Adipose tissue (tissue), 3 donors: Measurements from ENCODE around the gene ADIPOR2. TPM values are rescaled to one million over a fixed set of nuclear protein-coding genes. Genes with fewer than 3 reads are reported as not detected.

Source experiments
- H3K27ac ChIP-seq: one replicate; pipeline ENCODE4 v1.5.1; 2013; ENCODE audit warnings: low read depth, low read length
- WGBS, 3 donors: extraction: QIAGEN DNeasy Blood & Tissue Kit; methylation state at CpG; one replicate each; pipeline ENCODE4 v1.1.7; 2013; 5-methylcytosine and 5-hydroxymethylcytosine counted together
- polyA plus RNA-seq, 3 donors: library from polyadenylated mRNA; stranded (reverse); fragments of 200-250 nt; gene quantifications; one replicate each; pipeline ENCODE4 v1.2.3, GENCODE V29; 2013
- donor health status: healthy with polysubstance abuse.
- donor health status: Bipolar disorder and iron deficiency.
- donor health status: healthy.

Gene ADIPOR2
- polyA plus RNA-seq, 3 donors = 26.7 to 125 (median 40.2) TPM

DNA sequence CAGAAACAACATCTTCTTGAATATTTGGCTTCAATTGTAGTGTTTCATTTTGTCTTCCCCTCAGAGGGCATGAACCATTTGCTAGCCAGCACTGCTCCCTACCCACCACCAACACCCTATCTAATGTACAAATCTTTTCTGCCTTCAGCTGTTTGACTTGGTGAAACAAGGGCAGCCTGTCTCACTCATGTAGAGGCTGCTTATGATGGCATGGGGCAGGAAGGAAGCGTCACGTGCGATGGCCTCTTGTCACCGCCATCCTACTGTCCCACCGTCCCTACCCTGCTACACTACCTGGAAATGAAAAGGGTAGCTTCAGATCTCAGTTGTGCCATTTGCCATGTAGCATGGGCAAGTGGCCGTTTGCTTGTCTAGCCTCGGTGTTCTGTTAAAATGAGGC, 99.6 kb downstream of the ADIPOR2 start:
- 61 to 78% (median 66%) methylated on average over 7 of the region's 7 CpGs for WGBS, 3 donors
- no peak overlapping the region for H3K27ac ChIP-seq

DNA sequence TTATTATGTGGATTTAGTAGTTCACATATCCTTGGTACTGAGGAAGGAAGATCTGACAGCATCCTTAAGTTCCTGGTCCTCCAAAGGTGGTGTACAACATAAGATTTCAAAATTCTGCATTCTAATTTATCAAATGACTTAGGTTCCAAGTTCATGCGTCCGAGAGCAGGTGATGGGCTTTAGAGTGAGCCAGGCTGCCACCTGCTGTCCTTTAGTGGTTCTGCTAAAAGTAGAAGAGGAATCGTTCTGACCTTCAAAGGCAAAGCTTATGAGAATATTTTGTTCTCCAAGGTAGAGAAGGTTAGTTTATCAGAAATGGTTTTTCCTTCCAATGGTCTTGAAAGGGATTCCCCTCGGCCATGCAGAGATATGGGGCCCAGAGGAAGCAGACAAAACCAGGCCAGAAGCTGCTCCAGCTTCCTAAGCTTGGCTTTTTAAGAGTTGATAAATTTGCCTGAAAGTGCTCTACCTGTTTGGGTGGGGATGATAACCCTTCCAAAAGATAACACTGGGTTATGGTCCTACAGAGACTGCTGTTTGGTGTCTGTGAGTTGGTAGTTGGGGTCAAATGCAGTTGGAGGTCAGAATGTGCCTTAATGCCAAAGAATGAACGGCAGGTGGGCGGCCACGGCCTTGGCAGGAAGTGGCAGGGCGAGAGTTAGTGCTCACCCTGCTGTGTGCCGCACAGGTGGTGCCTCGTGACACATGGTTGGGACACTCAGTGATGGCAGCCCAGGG, 100.4 kb downstream of the ADIPOR2 start:
- WGBS, 3 donors = 28 to 43% (median 35%) methylated on average over 10 of the region's 10 CpGs

GRCh38 chr12:1792406-1792805, 101.5 kb downstream of the ADIPOR2 start:
- 70 to 78% (median 71%) methylated on average over 6 of the region's 6 CpGs for WGBS, 3 donors
- no peak overlapping the region for H3K27ac ChIP-seq

More for the DNA sequence above, 100.4 kb downstream of the ADIPOR2 start:
- no peak overlapping the region for H3K27ac ChIP-seq

DNA sequence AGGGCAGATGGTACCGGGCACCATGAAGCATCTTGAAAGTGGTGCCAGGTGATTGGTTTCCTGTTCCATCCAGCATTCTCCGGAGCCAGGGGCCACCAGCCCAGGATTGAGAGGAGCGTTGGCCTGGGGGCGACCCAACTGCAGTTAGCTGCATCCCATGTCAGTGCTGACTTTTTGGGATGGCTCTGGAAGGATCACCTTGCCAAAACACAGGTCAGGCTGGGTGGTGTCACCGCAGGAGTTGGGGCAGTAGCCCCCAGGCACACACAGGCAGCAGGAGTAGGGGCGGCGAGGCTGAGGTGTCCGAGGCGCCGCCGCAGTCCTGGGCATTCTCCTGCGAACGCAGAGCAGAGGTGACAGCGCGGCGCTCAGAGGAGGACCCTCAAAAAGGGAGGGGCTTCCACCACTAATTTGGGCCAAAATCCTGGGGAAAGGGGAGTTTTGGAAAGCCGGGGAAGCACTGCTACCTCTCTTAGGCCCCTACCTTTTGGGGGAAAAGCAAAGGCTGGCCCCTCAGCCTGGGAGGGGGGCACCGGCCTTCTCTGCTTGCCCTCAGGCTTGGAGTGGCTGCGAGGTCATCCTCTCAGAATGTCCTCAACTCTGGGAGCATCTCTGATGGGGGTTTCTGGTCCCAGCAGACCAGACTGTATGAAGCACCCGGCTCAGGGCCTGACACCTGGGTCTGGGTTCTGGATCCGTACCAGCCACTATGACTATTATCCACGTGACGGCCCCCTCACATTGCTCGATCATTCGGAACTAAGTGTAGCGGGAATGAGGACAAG, 102.7 kb downstream of the ADIPOR2 start:
- WGBS, 3 donors = 91 to 92% (median 92%) methylated on average over 26 of the region's 26 CpGs
- H3K27ac ChIP-seq = no peak overlapping the region

DNA sequence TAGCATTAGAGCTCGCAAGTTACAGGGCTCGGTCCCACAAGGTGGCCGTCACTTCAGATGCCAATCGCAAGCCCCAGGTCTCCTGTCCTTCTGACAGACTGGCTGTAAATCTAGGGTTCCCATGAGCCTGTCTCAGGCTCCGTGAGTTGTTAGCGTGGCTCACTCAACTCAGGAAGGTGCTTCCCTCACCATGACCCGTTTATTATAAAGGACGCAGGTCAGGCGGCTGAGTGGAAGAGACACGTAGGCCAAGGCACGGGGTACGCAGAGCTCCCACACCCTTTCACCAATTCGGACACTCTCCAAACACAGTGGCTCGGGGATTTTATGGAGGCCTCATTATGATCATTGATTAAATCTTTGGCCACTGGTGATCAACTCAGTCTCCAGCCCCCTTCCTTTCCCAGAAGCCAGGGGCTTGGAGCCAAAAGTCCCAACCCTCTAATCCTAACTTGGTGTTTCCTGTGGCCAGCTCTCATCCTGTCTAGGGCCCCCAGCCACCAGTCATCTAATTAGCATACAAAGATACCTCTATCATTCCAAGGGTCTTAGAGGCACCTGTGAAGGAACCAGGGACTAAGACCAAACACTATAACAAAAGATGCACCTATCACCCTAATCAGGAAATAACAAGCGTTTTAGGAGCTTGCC, 103.7 kb downstream of the ADIPOR2 start:
- WGBS, 3 donors = 73 to 86% (median 80%) methylated on average over 15 of the region's 15 CpGs
- no peak overlapping the region for H3K27ac ChIP-seq

DNA sequence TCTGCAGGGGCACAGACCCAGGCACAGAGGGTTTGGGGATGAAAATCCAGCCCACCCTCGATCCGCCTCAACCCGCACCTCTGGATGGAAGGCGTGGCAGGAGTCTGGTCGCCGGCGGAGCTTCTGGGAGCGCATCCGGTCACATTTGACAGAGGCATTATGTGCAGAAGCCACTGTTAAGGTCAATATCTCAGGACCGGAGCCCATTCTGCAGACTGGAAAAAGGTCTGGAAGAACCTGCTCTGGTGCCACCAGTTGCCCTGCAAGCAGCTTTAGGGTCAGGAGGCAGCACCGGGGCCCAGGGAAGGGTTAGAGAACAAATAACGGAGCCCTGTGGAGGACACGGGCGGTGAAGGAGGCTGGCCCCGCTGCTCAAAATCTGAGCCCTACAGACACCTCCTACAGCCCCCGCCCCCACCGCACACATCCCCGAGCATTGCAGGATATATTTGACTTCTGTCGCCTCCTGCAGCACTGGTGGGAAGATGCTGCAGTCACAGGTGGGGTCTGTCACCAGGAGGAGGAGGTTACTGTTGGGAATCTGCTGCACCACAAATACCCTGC, 104.4 kb downstream of the ADIPOR2 start:
- H3K27ac ChIP-seq = no peak overlapping the region
- WGBS, 3 donors = 58 to 73% (median 61%) methylated on average over 19 of the region's 19 CpGs

DNA sequence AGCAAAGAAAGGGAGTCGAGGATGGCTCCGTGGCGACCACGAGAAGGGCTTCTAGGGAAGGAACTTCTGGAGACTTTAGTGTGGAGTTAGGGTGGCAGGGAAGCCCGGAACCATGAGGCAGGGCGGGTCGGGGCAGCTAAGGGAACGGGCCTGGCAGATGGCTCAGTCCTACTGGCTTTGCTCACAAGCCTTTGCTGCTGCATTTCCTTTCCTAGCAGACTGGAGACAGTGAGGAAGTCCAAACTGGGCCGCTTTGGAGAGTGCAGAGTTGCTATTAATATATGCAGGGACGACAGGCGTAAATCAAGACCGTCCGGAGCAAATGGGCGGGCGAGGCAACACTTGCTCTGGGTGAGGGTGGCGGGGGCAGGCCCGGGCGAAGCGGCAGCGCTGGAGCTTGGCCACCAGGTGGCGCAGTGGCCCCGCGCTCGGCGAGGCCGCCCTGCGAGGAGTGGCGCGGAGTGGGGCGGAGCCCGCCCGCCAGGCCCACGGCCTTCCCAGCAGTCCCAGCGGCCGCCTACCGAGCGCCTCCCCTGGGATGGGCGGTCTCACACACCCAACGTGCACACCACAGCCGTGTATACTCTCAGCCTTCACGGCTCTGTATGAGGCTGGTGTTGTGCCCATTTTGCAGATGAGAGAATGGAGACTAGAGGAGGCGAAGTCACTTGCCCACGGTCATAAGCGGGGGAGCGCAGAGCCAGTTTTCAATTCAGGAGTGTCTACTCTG, 105.1 kb downstream of the ADIPOR2 start:
- 3 to 7% (median 3%) methylated on average over 36 to 45 of the region's 45 CpGs for WGBS, 3 donors

DNA sequence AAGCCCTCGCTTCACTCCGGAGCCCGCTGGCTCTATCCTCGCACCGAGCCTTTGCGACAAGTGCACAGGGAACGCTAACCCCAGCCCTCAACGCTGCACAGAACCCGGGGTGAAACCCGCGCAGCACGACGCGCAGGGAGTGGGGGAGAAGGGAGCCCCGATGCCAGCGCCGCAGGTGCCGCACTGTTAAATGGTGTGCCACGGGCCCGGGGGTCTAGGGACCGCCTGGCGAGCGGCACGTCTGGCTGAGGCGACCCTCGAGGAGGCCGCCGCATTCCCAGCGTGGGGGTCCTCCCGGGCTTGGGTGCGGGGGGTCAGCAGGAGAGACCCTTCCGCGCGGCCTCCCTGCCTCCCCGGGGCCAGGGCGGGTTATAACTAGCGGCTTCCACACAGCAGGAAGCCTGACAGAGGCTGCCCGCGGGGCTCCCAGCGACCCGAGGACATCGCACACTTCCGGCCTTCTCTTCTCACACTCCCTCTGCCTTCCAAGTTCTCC, 105.7 kb downstream of the ADIPOR2 start:
- WGBS, 3 donors = 2 to 4% (median 2%) methylated on average over 42 to 43 of the region's 43 CpGs
- H3K27ac ChIP-seq = peak overlapping the region; percentile 78

More for the DNA sequence above, 105.1 kb downstream of the ADIPOR2 start:
- peak overlapping the region; percentile 46 for H3K27ac ChIP-seq

DNA sequence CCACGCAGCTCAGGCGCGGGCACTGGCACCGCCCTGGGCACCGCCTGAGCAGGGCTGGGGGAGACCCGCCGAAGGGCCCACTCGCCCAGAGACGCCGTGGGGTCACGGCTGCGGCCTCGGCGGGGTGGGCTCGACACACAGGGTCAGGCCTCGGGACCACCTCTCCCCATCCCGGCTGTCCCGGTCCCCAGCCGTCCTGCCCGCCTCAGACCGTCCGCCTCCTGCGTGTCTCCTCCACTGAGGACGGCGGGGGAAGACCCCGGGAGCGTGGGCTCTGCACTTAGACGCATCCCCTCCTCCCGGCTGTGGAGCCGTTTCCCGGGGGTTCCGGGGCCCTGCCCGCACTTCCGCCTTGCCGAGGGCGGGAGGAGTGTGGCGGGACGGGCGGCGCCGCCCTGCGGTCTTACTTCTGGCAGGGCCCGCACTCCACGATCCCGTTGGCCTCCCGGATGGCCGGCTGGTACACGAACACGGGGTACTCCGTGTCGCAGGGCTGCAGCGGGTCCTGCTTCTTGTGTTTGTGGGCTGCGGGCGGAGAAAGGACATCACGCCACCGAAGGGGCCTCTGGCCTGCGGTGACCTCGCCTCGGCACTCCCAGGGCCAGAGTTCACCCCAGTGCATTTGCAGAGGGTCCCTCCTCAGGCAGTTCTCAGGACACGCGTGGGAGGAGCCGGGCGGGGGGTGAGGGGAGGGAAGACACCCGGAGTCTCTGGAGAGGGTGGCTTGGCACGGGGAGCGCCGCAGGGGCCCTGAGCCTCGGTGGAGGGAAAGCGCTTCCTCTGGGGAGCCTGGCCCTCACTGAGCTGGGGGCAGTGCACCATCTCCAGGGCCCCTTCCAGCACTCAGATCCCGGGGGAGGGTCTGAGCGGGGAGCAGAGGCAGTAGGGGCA, 106.4 kb downstream of the ADIPOR2 start:
- peak overlapping the region; percentile 78 for H3K27ac ChIP-seq
- WGBS, 3 donors = 11 to 25% (median 14%) methylated on average over 63 to 71 of the region's 71 CpGs

- 89 to 91% (median 90%) methylated on average over 21 to 22 of the region's 22 CpGs for WGBS, 3 donors
- H3K27ac ChIP-seq = no peak overlapping the region
These were observed 107.2 kb downstream of the ADIPOR2 start for GRCh38 chr12:1797991-1798640.

- 76 to 98% (median 91%) methylated on average over 6 of the region's 6 CpGs for WGBS, 3 donors
These were observed 107.8 kb downstream of the ADIPOR2 start for GRCh38 chr12:1798641-1799020.

GRCh38 chr12:1799051-1799881, 108.4 kb downstream of the ADIPOR2 start:
- H3K27ac ChIP-seq = no peak overlapping the region
- WGBS, 3 donors = 85 to 89% (median 87%) methylated on average over 19 to 21 of the region's 21 CpGs

More at GRCh38 chr12:1798641-1799020, 107.8 kb downstream of the ADIPOR2 start:
- H3K27ac ChIP-seq = no peak overlapping the region

GRCh38 chr12:1799882-1800400, 109.1 kb downstream of the ADIPOR2 start:
- H3K27ac ChIP-seq = no peak overlapping the region
- WGBS, 3 donors = 67 to 82% (median 72%) methylated on average over 12 of the region's 12 CpGs

- H3K27ac ChIP-seq = no peak overlapping the region
- 64 to 77% (median 65%) methylated on average over 13 to 14 of the region's 14 CpGs for WGBS, 3 donors
These were observed 109.8 kb downstream of the ADIPOR2 start for GRCh38 chr12:1800401-1801302.
